ENCODE results near the gene MT1E. TPM values are rescaled to one million over a fixed set of nuclear protein-coding genes. Genes with fewer than 3 reads are reported as not detected.

Gene MT1E
- total and polyA plus RNA-seq, 2 of the 8 experiments (the other 6 are each of a cell fraction or from before 2014, with no cell fraction given): 7.9 to 117 TPM

DNA sequence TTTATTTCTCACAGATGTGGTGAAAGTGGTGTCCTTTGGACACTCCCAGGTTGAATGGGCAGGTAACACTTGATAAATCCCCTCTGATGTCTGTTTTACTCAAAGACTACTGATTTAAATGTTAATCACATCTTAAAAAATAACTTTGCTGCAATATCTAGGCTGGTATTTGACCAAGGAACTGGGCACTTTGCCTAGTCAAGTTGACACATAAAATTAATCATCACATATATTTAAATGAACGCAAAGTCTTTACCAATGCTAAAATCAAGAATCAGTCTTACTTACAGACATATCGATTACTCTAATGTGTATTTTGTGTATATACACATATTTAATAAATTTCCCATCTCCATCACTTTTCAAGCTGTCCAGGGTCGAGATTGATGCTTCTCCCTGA lies 10.2 kb upstream of the MT1E start:
- H2BK15ac ChIP-seq (ENCODE audit: low read length): no peak overlapping the region
- no peak overlapping the region for H4K8ac ChIP-seq (ENCODE audit: extremely low read depth, insufficient read depth, low read length)
- H3K4ac ChIP-seq (replicated peaks; ENCODE audit: insufficient read length, low read depth, low read length): no peak overlapping the region
- no peak overlapping the region for H2BK20ac ChIP-seq (ENCODE audit: low read length)
- no peak overlapping the region for H2BK120ac ChIP-seq (replicated peaks; ENCODE audit: low read depth, low read length)
- no peak overlapping the region for H3K4me2 ChIP-seq (ENCODE audit: insufficient read depth in 1 of 2, low read depth in 2 of 2, low read length in 2 of 2)
- WGBS, 2 experiments (ENCODE audit: extremely low coverage in 1 of 2, insufficient coverage in 1 of 2, insufficient read length in 1 of 2, insufficient replicate concordance in 2 of 2, low coverage in 1 of 2, low lambda C conversion rate in 2 of 2, missing lambda C conversion rate in 1 of 2): 86% methylated on average over 3 of the region's 3 CpGs; no CpG with 5 or more reads in 1 of the 2 experiments
- H3K4me3 ChIP-seq (ENCODE audit: extremely low read depth in 1 of 4, insufficient read depth in 2 of 4, low read depth in 3 of 4, low read length in 4 of 4): no peak overlapping the region
- no peak overlapping the region for H3K9ac ChIP-seq (replicated peaks in 1 of 4; ENCODE audit: extremely low read depth in 1 of 4, low read depth in 3 of 4, low read length in 3 of 4)
- no peak overlapping the region for H3K18ac ChIP-seq (ENCODE audit: extremely low read depth, low read length)
- no peaks in the 10 kb centered on the region for H3K9me3 ChIP-seq (ENCODE audit: insufficient read depth in 2 of 2, low read depth in 1 of 2, low read length in 1 of 2)
- no peak for DNase-seq (ENCODE audit: low read depth in 1 of 2, low spot score in 2 of 2)
- H2BK5ac ChIP-seq (ENCODE audit: low read depth, low read length): no peak overlapping the region
- no peak overlapping the region for H4K91ac ChIP-seq (replicated peaks; ENCODE audit: insufficient read length, low read length)
- no peaks in the 10 kb centered on the region for H3K79me2 ChIP-seq (ENCODE audit: control insufficient read depth in 1 of 2, insufficient read depth in 2 of 2, low read length in 2 of 2)
- H2AK5ac ChIP-seq (ENCODE audit: low read depth, low read length): no peak overlapping the region
- peaks cover 2 to 17% (median 10%) of the 10 kb centered on the region in 4 experiments for H3K4me1 ChIP-seq (replicated peaks in 1 of 4; ENCODE audit: control insufficient read depth in 3 of 4, insufficient read depth in 4 of 4, low read length in 3 of 4)
- no peaks in the 10 kb centered on the region for H3K79me1 ChIP-seq (ENCODE audit: low read depth, low read length)
- no peak overlapping the region for H3K27ac ChIP-seq (ENCODE audit: low read depth, low read length)
- peaks cover 44 to 81% (median 71%) of the 10 kb centered on the region in 4 experiments for H3K27me3 ChIP-seq (replicated peaks in 1 of 4; ENCODE audit: control insufficient read depth in 3 of 4, extremely low read depth in 1 of 4, insufficient read depth in 3 of 4, low read length in 3 of 4)
- H4K20me1 ChIP-seq (replicated peaks in 1 of 2; ENCODE audit: control insufficient read depth in 1 of 2, insufficient read depth in 2 of 2, low read length in 2 of 2): peaks cover 2 to 6% of the 10 kb centered on the region in 2 experiments
- no peak overlapping the region for H3K23ac ChIP-seq (ENCODE audit: insufficient read length)
- no peaks in the 10 kb centered on the region for H3K36me3 ChIP-seq (ENCODE audit: control insufficient read depth in 2 of 4, insufficient read depth in 4 of 4, low read length in 3 of 4)
- H4K5ac ChIP-seq (ENCODE audit: insufficient read length, low read depth, low read length): no peak overlapping the region
- CTCF ChIA-PET (ENCODE audit: partially characterized antibody): interaction anchor here (0.7 to 1.5 kb wide), 5 partner anchors 10 to 85 kb away, joined by 3 read pairs; partner anchors contain the start of gene MT1M
- FAIRE-seq: no peak
- no peak overlapping the region for H2AFZ ChIP-seq (ENCODE audit: low read length)
- no peak overlapping the region for H2BK12ac ChIP-seq (ENCODE audit: low read depth, low read length)
- H3K23me2 ChIP-seq (ENCODE audit: low read depth, low read length): peaks cover 5% of the 10 kb centered on the region; the same call in 1 of the 2 replicates
- POLR2A ChIA-PET (ENCODE audit: partially characterized antibody): interaction anchor here (2.2 to 3.9 kb wide), 2 partner anchors 11 to 53 kb away, joined by 5 to 31 read pairs; partner anchors contain the start of genes MT1E and MT1G
- no peak overlapping the region for H3K14ac ChIP-seq (ENCODE audit: insufficient read length)
- no peak overlapping the region for H3K56ac ChIP-seq (replicated peaks; ENCODE audit: insufficient read length, low read depth, low read length)
- TF ChIP-seq TEAD4 (IDR thresholded peaks at IDR 0.05; ENCODE audit: low read depth, low read length): no peak
- TF ChIP-seq RFX5 (IDR thresholded peaks at IDR 0.05; ENCODE audit: borderline replicate concordance, low read depth, low read length): no peak
- TF ChIP-seq, protein P1, sequence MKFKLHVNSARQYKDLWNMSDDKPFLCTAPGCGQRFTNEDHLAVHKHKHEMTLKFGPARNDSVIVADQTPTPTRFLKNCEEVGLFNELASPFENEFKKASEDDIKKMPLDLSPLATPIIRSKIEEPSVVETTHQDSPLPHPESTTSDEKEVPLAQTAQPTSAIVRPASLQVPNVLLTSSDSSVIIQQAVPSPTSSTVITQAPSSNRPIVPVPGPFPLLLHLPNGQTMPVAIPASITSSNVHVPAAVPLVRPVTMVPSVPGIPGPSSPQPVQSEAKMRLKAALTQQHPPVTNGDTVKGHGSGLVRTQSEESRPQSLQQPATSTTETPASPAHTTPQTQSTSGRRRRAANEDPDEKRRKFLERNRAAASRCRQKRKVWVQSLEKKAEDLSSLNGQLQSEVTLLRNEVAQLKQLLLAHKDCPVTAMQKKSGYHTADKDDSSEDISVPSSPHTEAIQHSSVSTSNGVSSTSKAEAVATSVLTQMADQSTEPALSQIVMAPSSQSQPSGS (IDR thresholded peaks at IDR 0.05; ENCODE audit: low read length): no peak
- no peak for TF ChIP-seq EP300 (IDR thresholded peaks at IDR 0.05; ENCODE audit: borderline replicate concordance in 1 of 2, low read depth in 2 of 2, low read length in 2 of 2)
- TF ChIP-seq BACH1 (IDR thresholded peaks at IDR 0.05; ENCODE audit: low read length): no peak
- TF ChIP-seq FOSL1 (IDR thresholded peaks at IDR 0.05; ENCODE audit: insufficient read depth, low read depth, low read length): no peak
- TF ChIP-seq MAFK (IDR thresholded peaks at IDR 0.05; ENCODE audit: low read depth, low read length): no peak
- TF ChIP-seq RAD21 (IDR thresholded peaks at IDR 0.05 in 1 of 2, conservative IDR thresholded peaks at IDR 0.05 in 1 of 2; ENCODE audit: low read depth in 2 of 2, low read length in 2 of 2): no peak
- no peak for TF ChIP-seq KDM4A (IDR thresholded peaks at IDR 0.05; ENCODE audit: low read depth, low read length, severe bottlenecking)
- no peak for TF ChIP-seq ASH2L (IDR thresholded peaks at IDR 0.05; ENCODE audit: low read length)
- no peak for TF ChIP-seq CREB1 (IDR thresholded peaks at IDR 0.05)
- no peak for TF ChIP-seq EZH2 (IDR thresholded peaks at IDR 0.05; ENCODE audit: low read depth, low read length, severe bottlenecking)
